HepG2 (cell line): ENCODE data around the gene PRDM12. TPM values are rescaled to one million over a fixed set of nuclear protein-coding genes. Genes with fewer than 3 reads are reported as not detected.

ENCODE experiments used
- FOSL2 ChIP-seq: sonication (generic); formaldehyde crosslinking; IDR thresholded peaks from 2 replicates; pipeline ENCODE4 v1.4.0; 2020; ENCODE audit warnings: missing genetic modification reagents
- HNF1A ChIP-seq, 2 experiments: sonication (generic) in 1 of 2; formaldehyde crosslinking in 1 of 2; IDR thresholded peaks; 2 replicates each; pipeline versions ENCODE4 v1.4.0 to v1.6.1; 2016 to 2020; ENCODE audit warnings: borderline replicate concordance in 1 of 2, low read depth in 1 of 2, mild to moderate bottlenecking in 1 of 2, missing genetic modification reagents in 1 of 2
- MXD4 ChIP-seq: IDR thresholded peaks from 2 replicates; pipeline ENCODE4 v1.6.1; 2016; ENCODE audit warnings: mild to moderate bottlenecking, missing biosample characterization, missing genetic modification reagents
- RARG ChIP-seq: sonication (generic); formaldehyde crosslinking; IDR thresholded peaks from 2 replicates; pipeline ENCODE4 v1.4.0; 2020; ENCODE audit warnings: low read depth, mild to moderate bottlenecking, missing genetic modification reagents
- RFXANK ChIP-seq: IDR thresholded peaks from 2 replicates; pipeline ENCODE4 v1.6.1; 2016
- SAP130 ChIP-seq: IDR thresholded peaks from 2 replicates; pipeline ENCODE4 v1.6.1; 2016; ENCODE audit warnings: low read depth
- SKIL ChIP-seq: sonication (generic); formaldehyde crosslinking; IDR thresholded peaks from 2 replicates; pipeline ENCODE4 v1.8.0; 2022; ENCODE audit warnings: missing genetic modification reagents, mild to moderate bottlenecking, moderate library complexity, borderline replicate concordance
- SRF ChIP-seq: IDR thresholded peaks from 2 replicates; pipeline ENCODE4 v1.6.1; 2011; ENCODE audit warnings: mild to moderate bottlenecking, low read depth, low read length, moderate library complexity
- ZBTB39 ChIP-seq: sonication (generic); formaldehyde crosslinking; IDR thresholded peaks from 2 replicates; pipeline ENCODE4 v1.5.0; 2020; ENCODE audit warnings: missing genetic modification reagents
- ZNF142 ChIP-seq: sonication (generic); formaldehyde crosslinking; IDR thresholded peaks from 2 replicates; pipeline ENCODE4 v1.4.0; 2020; ENCODE audit warnings: missing genetic modification reagents
- polyA plus RNA-seq, 8 experiments: library from polyadenylated mRNA; depleted of rRNA in 3 of 8; stranded (reverse) in 7 of 8; unstranded in 1 of 8; fragments of >200 nt; fragmentation: Illumina TruSeq in 4 of 8; extraction: Trizol in 4 of 8; gene quantifications; 2 replicates each; pipeline versions ENCODE4 v1.2.1 to v1.2.3, GENCODE V29; 2011 to 2016; ENCODE audit warnings: low read depth in 4 of 8, missing spikeins in 1 of 8, mixed read lengths in 1 of 8; ENCODE audit not compliant: insufficient read depth in 1 of 8
- total RNA-seq, 5 experiments: library from RNA; depleted of rRNA; stranded (reverse); fragments of >200 nt; fragmentation: Illumina TruSeq; extraction: Trizol; gene quantifications; 2 replicates each; pipeline ENCODE4 v1.2.3, GENCODE V29; 2016; ENCODE audit warnings: low read depth in 1 of 5

The PRDM12 gene
- total and polyA plus RNA-seq, 2 of the 13 experiments (the other 11 are each of a cell fraction or from before 2014, with no cell fraction given) = 0.04 to 0.07 TPM

- no peak for TF ChIP-seq SKIL (CRISPR knock-in tag)
- 0 out of 2 replicates have a peak, but pooled peaks have one; percentile 54 for TF ChIP-seq RARG (CRISPR knock-in tag)
- no peak for TF ChIP-seq SRF
- TF ChIP-seq RFXANK (CRISPR knock-in tag) = no peak
- peak; percentile 84; the same call in 1 of the 2 replicates for TF ChIP-seq ZNF142 (CRISPR knock-in tag)
- 0 out of 2 replicates have a peak, but pooled peaks have one; percentile 71 for TF ChIP-seq ZBTB39
- peak; percentile 71 for TF ChIP-seq MXD4 (CRISPR knock-in tag)
- TF ChIP-seq HNF1A (IDR thresholded peaks at IDR 0.05; ENCODE audit: low read depth) = no peak
- peak; percentile 58; the same call in 1 of the 2 replicates for TF ChIP-seq HNF1A (CRISPR knock-in tag; IDR thresholded peaks at IDR 0.05; ENCODE audit: borderline replicate concordance)
- peak; percentile 56; the same call in 1 of the 2 replicates for TF ChIP-seq SAP130 (CRISPR knock-in tag)
- TF ChIP-seq FOSL2 = peak; percentile 87
Observed at GRCh38 chr9:130680836-130681768, 16.7 kb downstream of the PRDM12 start (continued).
